A549 treated with Hydrocortisone at 1 μM for 4 hours (cell line): Measurements from ENCODE around the gene FAM241B. TPM values are rescaled to one million over a fixed set of nuclear protein-coding genes. Genes with fewer than 3 reads are reported as not detected.

Experiments used
- total RNA-seq: library from RNA; stranded (reverse); fragments of 200-300 nt; extraction: Qiagen RNA extraction; gene quantifications from 5 replicates; pipeline ENCODE4 v1.2.3, GENCODE V29; 2022

FAM241B gene
- total RNA-seq, result 15.6 to 19.4 TPM (median 16.9 TPM) in 5 replicates

GRCh38 chr10:69629897-69630650, at the start of gene FAM241B:
Gene FAM241B, plus strand, starts transcription at chr10:69630247. Its CDS starts 1,497 bp downstream, at chr10:69631744.

Other genes with a start within 250 kb of the FAM241B start
- gene TACR2, start 213.3 kb upstream of the FAM241B start, total RNA-seq, result 0.06 to 0.22 TPM (median 0.10 TPM) in 5 replicates
- 91.4 to 106 TPM (median 101 TPM) in 5 replicates for gene TSPAN15, start 178.8 kb upstream of the FAM241B start, total RNA-seq
- not detected in 5 replicates for gene NEUROG3, start 56.8 kb upstream of the FAM241B start, total RNA-seq
- gene COL13A1, start 171.7 kb downstream of the FAM241B start, total RNA-seq, result 0.14 to 0.30 TPM (median 0.25 TPM) in 5 replicates